ENCODE results near the gene CASTOR2. TPM values are rescaled to one million over a fixed set of nuclear protein-coding genes. Genes with fewer than 3 reads are reported as not detected.
"Not testable (repeated sequence)": the region's sequence is repeated elsewhere in the genome, so short reads cannot be mapped to it uniquely, and the experiment has no call there.

CASTOR2 gene
- total RNA-seq, 1 donor from 2014 or later = 39.3 TPM

DNA sequence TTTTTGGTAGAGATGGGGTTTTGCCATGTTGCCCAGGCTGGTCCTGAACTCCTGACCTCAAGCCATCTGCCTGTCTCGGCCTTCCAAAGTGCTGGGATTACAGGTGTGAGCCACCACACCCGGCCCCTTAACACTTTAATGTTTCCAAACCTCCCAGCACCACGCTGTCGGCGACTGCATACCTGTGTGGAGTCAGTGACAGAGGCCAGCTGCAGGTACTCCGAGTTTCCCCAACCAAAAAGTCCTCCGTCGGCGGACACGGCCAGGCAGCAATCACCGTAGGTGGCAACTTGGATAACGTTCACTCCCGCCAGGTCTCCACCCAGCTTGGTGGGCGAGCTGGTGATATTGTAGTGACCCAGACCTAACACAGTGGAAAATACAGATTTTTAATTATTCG, 93.9 kb downstream of the CASTOR2 start:
- Mint-ChIP-seq H3K27me3 (ENCODE audit: low read depth) (no peaks in the 10 kb centered on the region), H3K9me3 (no peaks in the 10 kb centered on the region), H3K4me3 (no peak overlapping the region), H3K36me3 (ENCODE audit: low read depth) (peaks cover 7% of the 10 kb centered on the region), H3K4me1 (no peaks in the 10 kb centered on the region), H3K27ac (ENCODE audit: unreplicated experiment) (no peak overlapping the region)
- TF ChIP-seq, protein P1, sequence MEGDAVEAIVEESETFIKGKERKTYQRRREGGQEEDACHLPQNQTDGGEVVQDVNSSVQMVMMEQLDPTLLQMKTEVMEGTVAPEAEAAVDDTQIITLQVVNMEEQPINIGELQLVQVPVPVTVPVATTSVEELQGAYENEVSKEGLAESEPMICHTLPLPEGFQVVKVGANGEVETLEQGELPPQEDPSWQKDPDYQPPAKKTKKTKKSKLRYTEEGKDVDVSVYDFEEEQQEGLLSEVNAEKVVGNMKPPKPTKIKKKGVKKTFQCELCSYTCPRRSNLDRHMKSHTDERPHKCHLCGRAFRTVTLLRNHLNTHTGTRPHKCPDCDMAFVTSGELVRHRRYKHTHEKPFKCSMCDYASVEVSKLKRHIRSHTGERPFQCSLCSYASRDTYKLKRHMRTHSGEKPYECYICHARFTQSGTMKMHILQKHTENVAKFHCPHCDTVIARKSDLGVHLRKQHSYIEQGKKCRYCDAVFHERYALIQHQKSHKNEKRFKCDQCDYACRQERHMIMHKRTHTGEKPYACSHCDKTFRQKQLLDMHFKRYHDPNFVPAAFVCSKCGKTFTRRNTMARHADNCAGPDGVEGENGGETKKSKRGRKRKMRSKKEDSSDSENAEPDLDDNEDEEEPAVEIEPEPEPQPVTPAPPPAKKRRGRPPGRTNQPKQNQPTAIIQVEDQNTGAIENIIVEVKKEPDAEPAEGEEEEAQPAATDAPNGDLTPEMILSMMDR (conservative IDR thresholded peaks at IDR 0.05) = no peak
- DNase-seq (ENCODE audit: low read depth, low spot score) = no peak

DNA sequence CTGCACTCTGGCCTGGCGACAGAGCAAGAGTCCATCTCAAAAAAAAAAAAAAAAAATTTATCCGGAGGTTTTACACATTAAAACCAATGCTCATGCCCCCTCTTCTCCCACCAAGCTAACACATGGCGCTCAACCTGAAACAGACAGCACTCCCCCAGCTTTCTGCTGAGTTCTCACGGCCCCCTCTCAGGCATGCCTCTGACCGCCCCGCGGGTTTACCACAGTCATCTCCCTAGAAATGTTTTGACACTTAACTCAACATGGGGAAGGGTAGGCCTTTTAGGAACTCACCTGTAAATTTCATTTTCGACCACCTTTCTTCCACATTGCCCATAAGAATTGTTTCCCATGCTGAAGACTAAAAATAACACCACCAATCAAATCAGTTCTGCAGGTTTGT, 99.8 kb downstream of the CASTOR2 start:
- TF ChIP-seq, protein P1 (conservative IDR thresholded peaks at IDR 0.05) = no peak
- H3K27me3 Mint-ChIP-seq (ENCODE audit: low read depth) = no peaks in the 10 kb centered on the region
- no peak overlapping the region for H3K27ac Mint-ChIP-seq (ENCODE audit: unreplicated experiment)
- DNase-seq (ENCODE audit: low read depth, low spot score) = no peak
- H3K4me3 Mint-ChIP-seq = no peak overlapping the region
- peaks cover 11% of the 10 kb centered on the region for H3K36me3 Mint-ChIP-seq (ENCODE audit: low read depth)
- H3K9me3 Mint-ChIP-seq = no peaks in the 10 kb centered on the region
- H3K4me1 Mint-ChIP-seq = no peaks in the 10 kb centered on the region

DNA sequence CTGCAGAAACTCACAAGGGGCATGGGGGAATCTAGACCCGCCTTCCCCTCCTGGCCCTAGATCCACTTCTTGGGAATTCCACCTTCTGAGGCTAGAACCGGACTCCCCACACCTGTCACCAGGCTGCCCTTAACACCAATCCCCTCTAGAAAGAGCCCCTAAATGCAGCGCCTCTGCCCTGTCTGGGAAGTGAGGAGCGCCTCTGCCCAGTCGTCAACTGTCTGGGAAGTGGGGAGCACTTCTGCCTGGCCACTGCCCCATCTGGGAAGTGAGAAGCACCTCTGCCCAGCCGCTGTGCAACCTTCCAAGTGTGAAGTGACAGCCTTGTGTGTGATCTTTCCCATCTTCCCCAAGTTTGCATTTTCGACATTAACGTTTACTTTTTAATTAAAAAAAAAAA, 100.3 kb downstream of the CASTOR2 start:
- no peaks in the 10 kb centered on the region for H3K4me1 Mint-ChIP-seq
- peaks cover 11% of the 10 kb centered on the region for H3K36me3 Mint-ChIP-seq (ENCODE audit: low read depth)
- TF ChIP-seq, protein P1 (conservative IDR thresholded peaks at IDR 0.05) = no peak
- H3K9me3 Mint-ChIP-seq = no peaks in the 10 kb centered on the region
- no peaks in the 10 kb centered on the region for H3K27me3 Mint-ChIP-seq (ENCODE audit: low read depth)
- no peak overlapping the region for H3K4me3 Mint-ChIP-seq
- no peak for DNase-seq (ENCODE audit: low read depth, low spot score)
- no peak overlapping the region for H3K27ac Mint-ChIP-seq (ENCODE audit: unreplicated experiment)

DNA sequence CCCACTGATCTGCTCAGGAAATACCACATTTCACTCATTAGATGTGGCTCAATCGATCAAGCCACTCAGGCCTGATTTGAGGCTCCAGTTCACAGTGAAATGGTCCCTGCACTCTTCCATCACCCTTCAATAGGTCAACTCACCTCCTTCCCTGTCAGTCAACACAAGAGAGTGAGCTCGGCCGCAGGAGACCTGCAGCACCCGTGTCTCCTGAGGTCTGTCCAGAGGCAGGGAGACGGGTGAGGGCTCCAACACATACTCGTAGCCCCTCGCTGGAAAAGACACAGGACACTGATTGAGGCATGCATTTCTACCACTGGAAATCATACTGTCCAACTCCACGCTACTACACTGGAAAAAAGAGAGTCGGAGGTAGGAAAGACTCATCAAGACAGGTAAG, 102.0 kb downstream of the CASTOR2 start:
- H3K4me1 Mint-ChIP-seq = no peaks in the 10 kb centered on the region
- DNase-seq (ENCODE audit: low read depth, low spot score) = no peak
- no peaks in the 10 kb centered on the region for H3K27me3 Mint-ChIP-seq (ENCODE audit: low read depth)
- H3K4me3 Mint-ChIP-seq = no peak overlapping the region
- no peak overlapping the region for H3K27ac Mint-ChIP-seq (ENCODE audit: unreplicated experiment)
- peaks cover 14% of the 10 kb centered on the region for H3K36me3 Mint-ChIP-seq (ENCODE audit: low read depth)
- no peaks in the 10 kb centered on the region for H3K9me3 Mint-ChIP-seq
- TF ChIP-seq, protein P1 (conservative IDR thresholded peaks at IDR 0.05) = no peak

DNA sequence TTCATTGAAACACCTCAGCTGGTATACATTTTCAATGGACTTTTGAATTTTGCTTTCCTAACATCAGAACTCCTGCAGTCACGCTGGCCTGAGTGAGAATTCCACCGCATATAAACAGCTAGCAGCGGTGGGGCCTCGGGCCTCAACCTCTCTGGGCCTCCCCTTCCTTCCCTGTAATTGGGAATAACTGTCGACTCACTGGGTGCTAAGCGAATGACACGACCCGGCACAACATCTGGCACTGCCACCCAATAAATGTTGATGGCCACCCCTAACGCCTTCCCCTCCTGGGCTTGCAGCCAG, 108.4 kb downstream of the CASTOR2 start:
- DNase-seq (ENCODE audit: low read depth, low spot score) = no peak
- Mint-ChIP-seq H3K4me1 (peaks cover 14% of the 10 kb centered on the region), H3K27ac (ENCODE audit: unreplicated experiment) (peak overlapping the region; percentile 97), H3K27me3 (ENCODE audit: low read depth) (no peaks in the 10 kb centered on the region), H3K4me3 (peak overlapping the region; percentile 98), H3K9me3 (no peaks in the 10 kb centered on the region), H3K36me3 (ENCODE audit: low read depth) (peaks cover 3% of the 10 kb centered on the region)
- TF ChIP-seq, protein P1 (conservative IDR thresholded peaks at IDR 0.05) = no peak

DNA sequence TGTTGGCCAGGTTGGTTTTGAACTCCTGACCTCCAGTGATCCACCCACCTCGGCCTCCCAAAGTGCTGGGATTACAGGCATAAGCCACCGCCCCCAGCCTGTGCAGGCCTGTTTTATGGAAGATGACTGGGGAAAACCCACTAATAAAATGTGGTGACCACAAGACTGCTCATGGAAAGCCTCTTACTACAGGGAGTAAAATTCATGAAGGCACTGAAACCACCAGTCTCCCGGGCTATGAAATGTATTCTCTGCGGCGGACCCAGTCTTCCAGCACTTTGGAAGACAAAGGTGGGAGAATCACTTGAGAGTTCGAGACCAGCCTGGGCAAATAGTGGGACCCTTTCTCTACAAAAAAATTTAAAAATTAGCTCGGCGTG, 109.7 kb downstream of the CASTOR2 start:
- H3K9me3 Mint-ChIP-seq; H3K36me3 Mint-ChIP-seq (ENCODE audit: low read depth); DNase-seq (ENCODE audit: low read depth, low spot score); H3K27me3 Mint-ChIP-seq (ENCODE audit: low read depth): not testable (repeated sequence)
- Mint-ChIP-seq H3K27ac (ENCODE audit: unreplicated experiment) (peak overlapping the region; percentile 71), H3K4me3 (peak overlapping the region; percentile 98), H3K4me1 (peaks cover 14% of the 10 kb centered on the region)

Other genes with a start within 250 kb of the CASTOR2 start
- not detected in 2 replicates for gene NCF1, start 190.7 kb upstream of the CASTOR2 start, total RNA-seq
- gene GTF2IRD2, start 113.1 kb upstream of the CASTOR2 start, total RNA-seq = 19.4 and 19.9 TPM in 2 replicates
- 54.3 and 58.5 TPM in 2 replicates for gene RCC1L, start 109.1 kb downstream of the CASTOR2 start, total RNA-seq
- 23.9 and 25.1 TPM in 2 replicates for gene GTF2IRD2B, start 127.9 kb downstream of the CASTOR2 start, total RNA-seq

All from neural crest cell (in vitro differentiated cells).